Endodermal cell (in vitro differentiated cells): Measurements from ENCODE around the gene NLGN1. TPM values are rescaled to one million over a fixed set of nuclear protein-coding genes. Genes with fewer than 3 reads are reported as not detected.
A peak's percentile ranks its signal among the peaks of the same experiment; 100 is the strongest.

Experiments used
- DNase-seq: peaks from one replicate; pipeline ENCODE4 v3.0.0-alpha.2; 2017
- H3K27ac ChIP-seq: 2 replicates; pipeline ENCODE4 v1.5.1; 2013; ENCODE audit warnings: mild to moderate bottlenecking, low read depth, low read length, moderate library complexity
- H3K27me3 ChIP-seq: 2 replicates; pipeline ENCODE4 v1.6.1; 2013; ENCODE audit warnings: mild to moderate bottlenecking, low read length, moderate library complexity; ENCODE audit not compliant: insufficient read depth, control insufficient read depth, poor library complexity, severe bottlenecking
- H3K36me3 ChIP-seq: 2 replicates; pipeline ENCODE4 v1.7.0; 2013; ENCODE audit warnings: mild to moderate bottlenecking, low read length, moderate library complexity; ENCODE audit not compliant: control insufficient read depth, insufficient read depth
- H3K4me1 ChIP-seq: one replicate; pipeline ENCODE4 v1.7.0; 2013; ENCODE audit warnings: low read length; ENCODE audit not compliant: control insufficient read depth, insufficient read depth
- H3K4me3 ChIP-seq: 2 replicates; pipeline ENCODE4 v1.5.1; 2013; ENCODE audit warnings: mild to moderate bottlenecking, low read length, moderate library complexity
- H3K9ac ChIP-seq: 2 replicates; pipeline ENCODE4 v1.6.1; 2013; ENCODE audit warnings: mild to moderate bottlenecking, low read length, moderate library complexity; ENCODE audit not compliant: poor library complexity, severe bottlenecking; ENCODE audit errors: extremely low read depth
- H3K9me3 ChIP-seq: 2 replicates; pipeline ENCODE4 v1.6.1; 2013; ENCODE audit warnings: mild to moderate bottlenecking, low read length, moderate library complexity; ENCODE audit not compliant: control insufficient read depth
- H3K27ac Mint-ChIP-seq: 2 replicates; pipeline ENCODE4 v1.8.0; 2020; ENCODE audit warnings: mixed read lengths
- H3K27me3 Mint-ChIP-seq: 2 replicates; pipeline ENCODE4 v1.8.0; 2021; ENCODE audit warnings: mild to moderate bottlenecking, mixed read lengths; ENCODE audit not compliant: insufficient read depth
- H3K36me3 Mint-ChIP-seq: 2 replicates; pipeline ENCODE4 v1.8.0; 2020; ENCODE audit warnings: low read depth, mixed read lengths
- H3K4me1 Mint-ChIP-seq: 2 replicates; pipeline ENCODE4 v1.8.0; 2020; ENCODE audit warnings: mixed read lengths
- H3K4me3 Mint-ChIP-seq: 2 replicates; pipeline ENCODE4 v1.8.0; 2020; ENCODE audit warnings: mild to moderate bottlenecking, moderate library complexity, mixed read lengths
- H3K9me3 Mint-ChIP-seq: 2 replicates; pipeline ENCODE4 v1.8.0; 2020; ENCODE audit warnings: mild to moderate bottlenecking, mixed read lengths
- WGBS, 2 experiments: methylation state at CpG; one replicate each; pipeline versions ENCODE4 v1.1.5 to v1.1.7; 2013; ENCODE audit warnings: missing lambda C conversion rate in 2 of 2, mixed read lengths in 1 of 2; ENCODE audit not compliant: insufficient coverage in 1 of 2, insufficient read length in 1 of 2; 5-methylcytosine and 5-hydroxymethylcytosine counted together
- total RNA-seq, 2 donors: library from RNA; stranded (reverse); fragmentation: NEBNext Ultra II Directional in 1 of 2; extraction: Animal tissue kit (Norgen Biotek cat#: 25700) in 1 of 2; gene quantifications; 2 replicates in 1 of 2; 3 replicates in 1 of 2; pipeline ENCODE4 v1.2.1, GENCODE V29; 2021
- TF ChIP-seq, protein P1 (sequence below): fragments of 200-600 bp; sonication (generic); conservative IDR thresholded peaks from 2 replicates; pipeline ENCODE4 v1.5.0; 2021; ENCODE audit warnings: antibody characterized with exemption, mild to moderate bottlenecking

Gene NLGN1
- total RNA-seq, 2 donors from 2014 or later: 3.4 to 14.3 TPM

DNA sequence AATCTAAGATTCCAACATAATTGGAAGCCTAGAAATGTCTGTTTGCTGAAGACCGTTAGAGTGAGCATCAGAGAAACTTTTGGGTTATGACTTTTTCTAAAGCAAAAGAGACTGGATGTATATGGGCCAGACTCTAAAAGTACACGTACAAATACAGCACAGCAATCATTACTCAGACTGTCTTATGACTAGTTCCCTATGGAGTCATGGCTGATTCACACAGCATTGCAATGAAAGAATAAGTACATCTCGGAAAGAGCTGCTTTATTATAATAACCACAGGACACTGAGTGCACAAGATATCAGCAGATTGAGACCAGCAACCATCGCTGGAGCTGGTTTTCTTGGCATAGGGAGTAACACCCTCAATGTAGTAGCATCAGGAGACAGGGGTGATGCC is 618.6 kb downstream of the NLGN1 start:
- H3K27ac Mint-ChIP-seq: no peak overlapping the region
- H3K27me3 Mint-ChIP-seq: no peaks in the 10 kb centered on the region
- no peak for DNase-seq
- Histone ChIP-seq H3K4me1 (no peaks in the 10 kb centered on the region), H3K27me3 (no peaks in the 10 kb centered on the region), H3K9ac (no peak overlapping the region), H3K36me3 (no peaks in the 10 kb centered on the region), H3K4me3 (no peak overlapping the region), H3K9me3 (peaks cover 3% of the 10 kb centered on the region), H3K27ac (no peak overlapping the region)
- peaks cover 7% of the 10 kb centered on the region for H3K36me3 Mint-ChIP-seq
- 38 to 81% methylated on average over 1 to 4 of the region's 4 CpGs for WGBS, 2 experiments
- TF ChIP-seq, protein P1, sequence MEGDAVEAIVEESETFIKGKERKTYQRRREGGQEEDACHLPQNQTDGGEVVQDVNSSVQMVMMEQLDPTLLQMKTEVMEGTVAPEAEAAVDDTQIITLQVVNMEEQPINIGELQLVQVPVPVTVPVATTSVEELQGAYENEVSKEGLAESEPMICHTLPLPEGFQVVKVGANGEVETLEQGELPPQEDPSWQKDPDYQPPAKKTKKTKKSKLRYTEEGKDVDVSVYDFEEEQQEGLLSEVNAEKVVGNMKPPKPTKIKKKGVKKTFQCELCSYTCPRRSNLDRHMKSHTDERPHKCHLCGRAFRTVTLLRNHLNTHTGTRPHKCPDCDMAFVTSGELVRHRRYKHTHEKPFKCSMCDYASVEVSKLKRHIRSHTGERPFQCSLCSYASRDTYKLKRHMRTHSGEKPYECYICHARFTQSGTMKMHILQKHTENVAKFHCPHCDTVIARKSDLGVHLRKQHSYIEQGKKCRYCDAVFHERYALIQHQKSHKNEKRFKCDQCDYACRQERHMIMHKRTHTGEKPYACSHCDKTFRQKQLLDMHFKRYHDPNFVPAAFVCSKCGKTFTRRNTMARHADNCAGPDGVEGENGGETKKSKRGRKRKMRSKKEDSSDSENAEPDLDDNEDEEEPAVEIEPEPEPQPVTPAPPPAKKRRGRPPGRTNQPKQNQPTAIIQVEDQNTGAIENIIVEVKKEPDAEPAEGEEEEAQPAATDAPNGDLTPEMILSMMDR: no peak
- peaks cover 17% of the 10 kb centered on the region for H3K9me3 Mint-ChIP-seq
- no peak overlapping the region for H3K4me3 Mint-ChIP-seq
- no peaks in the 10 kb centered on the region for H3K4me1 Mint-ChIP-seq

DNA sequence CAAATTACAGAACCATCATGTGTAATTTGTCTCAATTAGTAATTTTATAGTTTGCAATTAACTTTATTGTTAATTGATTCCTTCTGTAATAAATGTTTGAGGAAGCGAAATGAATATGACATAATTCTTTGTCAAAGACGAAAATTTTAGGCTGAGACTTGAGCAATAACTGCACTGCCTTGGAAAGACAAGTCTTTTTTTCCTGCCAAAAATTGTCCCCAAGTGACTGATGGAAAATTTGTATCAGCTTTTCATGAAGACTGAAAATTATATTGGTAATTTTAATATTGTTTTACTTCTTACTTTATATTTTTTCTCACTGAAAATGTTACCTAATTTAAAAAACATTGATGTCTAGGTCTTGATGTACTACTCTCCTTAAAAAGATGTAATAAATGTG is 622.6 kb downstream of the NLGN1 start:
- TF ChIP-seq, protein P1: no peak
- Mint-ChIP-seq H3K36me3 (peaks cover 7% of the 10 kb centered on the region), H3K27ac (no peak overlapping the region), H3K9me3 (peaks cover 17% of the 10 kb centered on the region), H3K4me1 (peaks cover 9% of the 10 kb centered on the region), H3K27me3 (no peaks in the 10 kb centered on the region), H3K4me3 (no peak overlapping the region)
- H3K27me3 ChIP-seq: no peaks in the 10 kb centered on the region
- H3K4me3 ChIP-seq: no peak overlapping the region
- H3K36me3 ChIP-seq: no peaks in the 10 kb centered on the region
- peaks cover 3% of the 10 kb centered on the region for H3K9me3 ChIP-seq
- WGBS, 2 experiments: 93 to 100% methylated on average over 2 of the region's 2 CpGs
- H3K4me1 ChIP-seq: peaks cover 4% of the 10 kb centered on the region
- no peak overlapping the region for H3K27ac ChIP-seq
- DNase-seq: no peak
- H3K9ac ChIP-seq: no peak overlapping the region

DNA sequence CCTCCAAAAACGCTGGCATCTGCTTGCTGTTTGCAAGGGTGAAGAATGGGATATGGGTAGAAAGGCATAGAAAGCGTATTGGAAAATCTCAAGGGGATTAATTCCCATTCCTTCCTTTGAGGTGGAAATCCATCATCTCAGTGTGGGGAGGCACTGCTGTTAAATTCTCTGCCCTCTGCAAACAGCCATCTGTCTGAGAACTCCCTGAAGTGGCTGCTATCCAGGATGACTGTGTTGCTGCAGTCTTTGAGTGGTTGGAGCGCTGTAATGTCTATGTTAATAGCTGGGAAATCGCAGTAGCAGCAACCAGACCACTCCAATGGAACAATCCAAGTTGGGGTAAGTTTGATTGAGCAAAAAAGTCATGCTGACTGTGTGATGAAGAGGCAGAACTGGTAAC is 625.9 kb downstream of the NLGN1 start:
- Histone ChIP-seq H3K27me3 (no peaks in the 10 kb centered on the region), H3K27ac (no peak overlapping the region), H3K4me1 (peaks cover 4% of the 10 kb centered on the region), H3K36me3 (no peaks in the 10 kb centered on the region), H3K9me3 (peaks cover 8% of the 10 kb centered on the region), H3K9ac (no peak overlapping the region), H3K4me3 (no peak overlapping the region)
- Mint-ChIP-seq H3K9me3 (peaks cover 14% of the 10 kb centered on the region), H3K27me3 (no peaks in the 10 kb centered on the region), H3K4me1 (peaks cover 9% of the 10 kb centered on the region), H3K27ac (peak overlapping the region; percentile 2), H3K36me3 (peaks cover 7% of the 10 kb centered on the region), H3K4me3 (no peak overlapping the region)
- no peak for DNase-seq
- 77 to 92% methylated on average over 2 to 4 of the region's 4 CpGs for WGBS, 2 experiments
- TF ChIP-seq, protein P1: no peak
